SK-N-SH (cell line): ENCODE data around the gene MYO9A. TPM values are rescaled to one million over a fixed set of nuclear protein-coding genes. Genes with fewer than 3 reads are reported as not detected.

Source experiments
- CTCF ChIA-PET: fragments of 300-600, 350-600 bp; formaldehyde crosslinking; extraction: SDS; loops from one replicate; lab custom pipeline; 2021; lab: Yijun Ruan, JAX
- POLR2A ChIA-PET: fragments of 350-600 bp; sonication (Branson Sonifier 250); formaldehyde crosslinking; extraction: SDS; loops from one replicate; lab custom pipeline; 2020; ENCODE audit warnings: antibody characterized with exemption, inconsistent platforms; lab: Yijun Ruan, JAX
- DNase-seq: peaks from one replicate; pipeline ENCODE4 v3.0.0; 2012
- H2AFZ ChIP-seq: fragments of 200-600 bp; sonication (generic); 2 replicates; pipeline ENCODE4 v1.8.1; 2016; ENCODE audit warnings: antibody characterized with exemption, mild to moderate bottlenecking, low read depth
- H3F3A ChIP-seq: fragments of 200-600 bp; sonication (generic); replicated peaks from 2 replicates; pipeline ENCODE3; 2016; ENCODE audit warnings: antibody characterized with exemption, mild to moderate bottlenecking; ENCODE audit not compliant: insufficient read depth
- H3K27ac ChIP-seq, 2 experiments: fragments of 200-500 bp in 1 of 2; fragments of 200-600 bp in 1 of 2; sonication (Bioruptor generic) in 1 of 2; sonication (generic), shearing (Covaris generic) in 1 of 2; 2 replicates each; pipeline versions ENCODE4 v1.5.1 to v1.6.1; 2014 to 2016; ENCODE audit warnings: low read depth in 2 of 2, inconsistent platforms in 1 of 2, low read length in 1 of 2, mild to moderate bottlenecking in 1 of 2, mixed read lengths in 1 of 2
- H3K27me3 ChIP-seq: fragments of 200-600 bp; sonication (generic), shearing (Covaris generic); 2 replicates; pipeline ENCODE4 v1.6.1; 2016; ENCODE audit warnings: mixed run types; ENCODE audit not compliant: insufficient read depth
- H3K36me3 ChIP-seq, 2 experiments: fragments of 200-500 bp in 1 of 2; fragments of 200-600 bp in 1 of 2; sonication (Bioruptor generic) in 1 of 2; sonication (generic) in 1 of 2; replicated peaks in 1 of 2; 2 replicates each; pipeline versions ENCODE3 to v1.5.1; 2014 to 2016; ENCODE audit warnings: low read length in 1 of 2, mild to moderate bottlenecking in 1 of 2; ENCODE audit not compliant: insufficient read depth in 2 of 2, control insufficient read depth in 1 of 2
- H3K4me1 ChIP-seq, 2 experiments: fragments of 200-500 bp in 1 of 2; fragments of 200-600 bp in 1 of 2; sonication (Bioruptor generic) in 1 of 2; sonication (generic), shearing (Covaris generic) in 1 of 2; 2 replicates each; pipeline versions ENCODE4 v1.5.1 to v1.6.1; 2014 to 2016; ENCODE audit warnings: low read depth in 1 of 2, low read length in 1 of 2, mixed run types in 1 of 2; ENCODE audit not compliant: insufficient read depth in 2 of 2, control insufficient read depth in 1 of 2
- H3K4me2 ChIP-seq: fragments of 200-600 bp; sonication (generic), shearing (Covaris generic); 2 replicates; pipeline ENCODE4 v1.6.1; 2017; ENCODE audit warnings: mixed run types
- H3K4me3 ChIP-seq, 2 experiments: fragments of 200-500 bp in 1 of 2; fragments of 200-600 bp in 1 of 2; sonication (Bioruptor generic) in 1 of 2; sonication (generic), shearing (Covaris generic) in 1 of 2; 2 replicates each; pipeline versions ENCODE4 v1.5.1 to v1.8.1; 2014 to 2016; ENCODE audit warnings: low read depth in 2 of 2, inconsistent platforms in 1 of 2, low read length in 1 of 2, mild to moderate bottlenecking in 1 of 2, mixed read lengths in 1 of 2, moderate library complexity in 1 of 2
- H3K79me2 ChIP-seq: fragments of 200-600 bp; sonication (generic); 2 replicates; pipeline ENCODE4 v1.8.1; 2017; ENCODE audit warnings: mild to moderate bottlenecking; ENCODE audit not compliant: insufficient read depth
- H3K9ac ChIP-seq: fragments of 200-600 bp; sonication (generic); 2 replicates; pipeline ENCODE4 v1.6.1; 2017; ENCODE audit warnings: mixed run types
- H3K9me2 ChIP-seq: fragments of 200-600 bp; sonication (generic); 2 replicates; pipeline ENCODE4 v1.6.1; 2017; ENCODE audit warnings: mixed run types
- H3K9me3 ChIP-seq: fragments of 200-600 bp; sonication (generic); 2 replicates; pipeline ENCODE4 v1.6.1; 2017; ENCODE audit warnings: mixed run types, mild to moderate bottlenecking, moderate library complexity
- H4K20me1 ChIP-seq: fragments of 200-600 bp; sonication (generic); 2 replicates; pipeline ENCODE4 v1.6.1; 2017; ENCODE audit warnings: mild to moderate bottlenecking, mixed run types; ENCODE audit not compliant: insufficient read depth
- CHD2 ChIP-seq: fragments of 150-350 bp; IDR thresholded peaks from 2 replicates; pipeline ENCODE4 v1.6.1; 2018; ENCODE audit warnings: low read length; ENCODE audit not compliant: partially characterized antibody
- CTCF ChIP-seq: fragments of 200-600 bp; sonication (generic); IDR thresholded peaks from 2 replicates; pipeline ENCODE4 v1.6.1; 2017; ENCODE audit warnings: antibody characterized with exemption, mild to moderate bottlenecking, moderate library complexity
- EP300 ChIP-seq, 2 experiments: IDR thresholded peaks; 2 replicates each; pipeline versions ENCODE4 v1.4.0 to v1.6.1; 2012; ENCODE audit warnings: borderline replicate concordance in 1 of 2, low read depth in 1 of 2, low read length in 1 of 2
- EZH2phosphoT487 ChIP-seq: fragments of 200-600 bp; sonication (generic); IDR thresholded peaks from 2 replicates; pipeline ENCODE4 v1.6.1; 2017; ENCODE audit warnings: low read depth, mixed run types, mild to moderate bottlenecking, antibody characterized with exemption, moderate library complexity, borderline replicate concordance
- FOXM1 ChIP-seq: IDR thresholded peaks from 2 replicates; pipeline ENCODE4 v1.4.0; 2012; ENCODE audit warnings: low read depth, mild to moderate bottlenecking
- GATA2 ChIP-seq: sonication (generic); formaldehyde crosslinking; IDR thresholded peaks from 2 replicates; pipeline ENCODE4 v1.5.0; 2020; ENCODE audit warnings: mild to moderate bottlenecking, missing genetic modification reagents
- JUND ChIP-seq: IDR thresholded peaks from 2 replicates; pipeline ENCODE4 v1.4.0; 2012
- MEF2A ChIP-seq: IDR thresholded peaks from 2 replicates; pipeline ENCODE4 v1.4.0; 2012; ENCODE audit warnings: low read depth, borderline replicate concordance
- MXI1 ChIP-seq: IDR thresholded peaks from 2 replicates; pipeline ENCODE4 v1.6.1; 2012; ENCODE audit warnings: mild to moderate bottlenecking, low read depth, low read length, improper control_type of control experiment
- PBX3 ChIP-seq: IDR thresholded peaks from 2 replicates; pipeline ENCODE4; 2012
- RXRA ChIP-seq: IDR thresholded peaks from 2 replicates; pipeline ENCODE4 v1.4.0; 2012; ENCODE audit warnings: low read depth, mild to moderate bottlenecking, borderline replicate concordance
- SIN3A ChIP-seq: IDR thresholded peaks from 2 replicates; pipeline ENCODE4 v1.6.1; 2012; ENCODE audit warnings: low read depth, mild to moderate bottlenecking, low read length, moderate library complexity, borderline replicate concordance
- TCF12 ChIP-seq: IDR thresholded peaks from 2 replicates; pipeline ENCODE4 v1.4.0; 2012
- TEAD4 ChIP-seq: IDR thresholded peaks from 2 replicates; pipeline ENCODE4 v1.4.0; 2012; ENCODE audit warnings: mild to moderate bottlenecking, borderline replicate concordance; ENCODE audit not compliant: insufficient read depth
- ZBTB33 ChIP-seq: IDR thresholded peaks from 2 replicates; pipeline ENCODE4 v1.4.0; 2012; ENCODE audit warnings: low read depth, borderline replicate concordance
- WGBS: methylation state at CpG from one replicate; pipeline ENCODE4 v1.1.6; 2017; ENCODE audit warnings: low lambda C conversion rate; 5-methylcytosine and 5-hydroxymethylcytosine counted together
- polyA plus RNA-seq, 3 experiments: library from polyadenylated mRNA; depleted of rRNA; stranded (reverse); fragments of >200 nt; gene quantifications; 2 replicates each; pipeline ENCODE4 v1.2.3, GENCODE V29; 2012
- TF ChIP-seq, protein P1 (sequence below): IDR thresholded peaks from 2 replicates; pipeline ENCODE4 v1.4.0; 2012; ENCODE audit warnings: low read depth, borderline replicate concordance
- TF ChIP-seq, protein P2 (sequence below): fragments of 150-350 bp; IDR thresholded peaks from 2 replicates; pipeline ENCODE4 v1.6.1; 2017; ENCODE audit warnings: antibody characterized with exemption, low read length, low read depth, borderline replicate concordance

MYO9A gene
- polyA plus RNA-seq, 1 of the 3 experiments (the other 2 are of a cell fraction): 4.1 TPM

DNA sequence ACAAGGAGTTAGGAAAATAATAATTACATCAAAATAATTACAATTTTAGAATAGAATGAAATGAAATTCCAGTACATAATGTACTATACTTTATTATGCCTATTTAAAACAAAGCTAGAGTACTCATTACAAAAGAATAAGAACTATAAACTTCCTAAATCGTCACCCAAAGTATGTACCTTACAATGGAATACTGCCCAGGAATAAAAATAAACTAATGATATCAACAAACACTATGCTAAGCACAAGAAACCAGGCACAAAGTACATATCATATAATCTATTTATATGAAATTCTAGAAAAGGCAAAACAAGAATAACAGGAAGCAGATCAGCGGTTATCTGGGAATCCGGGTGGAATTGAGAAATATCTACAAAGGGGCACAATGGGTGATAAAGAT, 84.7 kb downstream of the MYO9A start:
- no peak for DNase-seq
- Histone ChIP-seq H4K20me1 (no peaks in the 10 kb centered on the region), H3K79me2 (peaks cover 41% of the 10 kb centered on the region; the same call in 1 of the 2 replicates), H3K36me3 (no peaks in the 10 kb centered on the region), H3F3A (peaks cover 3% of the 10 kb centered on the region), H2AFZ (no peak overlapping the region), H3K9me2 (no peaks in the 10 kb centered on the region), H3K9me3 (no peaks in the 10 kb centered on the region), H3K4me2 (no peak overlapping the region), H3K27me3 (no peaks in the 10 kb centered on the region), H3K27ac (no peak overlapping the region), H3K4me3 (no peak overlapping the region), H3K4me1 (no peaks in the 10 kb centered on the region), H3K9ac (no peak overlapping the region)
- CTCF ChIA-PET: interaction anchor here (1.2 kb wide), 1 partner anchor 11 kb away, joined by 5 read pairs; no protein-coding TSS in a partner anchor
- 81% methylated on average over 3 of the region's 3 CpGs for WGBS
- TF ChIP-seq MEF2A (no peak), EP300 (IDR thresholded peaks at IDR 0.05; ENCODE audit: borderline replicate concordance in 1 of 2, low read depth in 1 of 2, low read length in 1 of 2) (no peak), TEAD4 (no peak), GATA2 (CRISPR knock-in tag) (no peak), TCF12 (no peak), JUND (no peak), RXRA (no peak), FOXM1 (no peak), EZH2phosphoT487 (no peak), SIN3A (no peak), MXI1 (no peak), CHD2 (no peak), ZBTB33 (no peak), CTCF (no peak), PBX3 (no peak)
- TF ChIP-seq, protein P1, sequence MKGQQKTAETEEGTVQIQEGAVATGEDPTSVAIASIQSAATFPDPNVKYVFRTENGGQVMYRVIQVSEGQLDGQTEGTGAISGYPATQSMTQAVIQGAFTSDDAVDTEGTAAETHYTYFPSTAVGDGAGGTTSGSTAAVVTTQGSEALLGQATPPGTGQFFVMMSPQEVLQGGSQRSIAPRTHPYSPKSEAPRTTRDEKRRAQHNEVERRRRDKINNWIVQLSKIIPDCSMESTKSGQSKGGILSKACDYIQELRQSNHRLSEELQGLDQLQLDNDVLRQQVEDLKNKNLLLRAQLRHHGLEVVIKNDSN: no peak
- TF ChIP-seq, protein P2, sequence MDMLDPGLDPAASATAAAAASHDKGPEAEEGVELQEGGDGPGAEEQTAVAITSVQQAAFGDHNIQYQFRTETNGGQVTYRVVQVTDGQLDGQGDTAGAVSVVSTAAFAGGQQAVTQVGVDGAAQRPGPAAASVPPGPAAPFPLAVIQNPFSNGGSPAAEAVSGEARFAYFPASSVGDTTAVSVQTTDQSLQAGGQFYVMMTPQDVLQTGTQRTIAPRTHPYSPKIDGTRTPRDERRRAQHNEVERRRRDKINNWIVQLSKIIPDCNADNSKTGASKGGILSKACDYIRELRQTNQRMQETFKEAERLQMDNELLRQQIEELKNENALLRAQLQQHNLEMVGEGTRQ: no peak
- POLR2A ChIA-PET: no interaction called here
